ENCODE results near the gene ARPC5L.

- TF ChIP-seq CTCF (IDR thresholded peaks at IDR 0.05) = no peak
- no peak for TF ChIP-seq POLR2A (IDR thresholded peaks at IDR 0.05)
Measured at GRCh38 chr9:124887832-124888231, 25.9 kb downstream of the ARPC5L start.
